ENCODE measurements around the gene CNTN5.

CNTN5 gene

GRCh38 chr11:100141201-100141600, 1120.5 kb downstream of the CNTN5 start:
- no peak for DNase-seq

- no peak for DNase-seq
Measured at GRCh38 chr11:100151944-100152343, 1131.2 kb downstream of the CNTN5 start.

GRCh38 chr11:100152766-100153165, 1132.0 kb downstream of the CNTN5 start:
- no peak for DNase-seq

- DNase-seq = no peak
Measured at GRCh38 chr11:100163471-100163870, 1142.7 kb downstream of the CNTN5 start.

- DNase-seq = no peak
Measured at GRCh38 chr11:100174881-100175280, 1154.1 kb downstream of the CNTN5 start.

- DNase-seq = no peak
Measured at GRCh38 chr11:100176456-100176855, 1155.7 kb downstream of the CNTN5 start.

- DNase-seq = no peak
Measured at GRCh38 chr11:100177651-100178050, 1156.9 kb downstream of the CNTN5 start.

GRCh38 chr11:100182350-100182749, 1161.6 kb downstream of the CNTN5 start:
- no peak for DNase-seq

- no peak for DNase-seq
Measured at GRCh38 chr11:100182927-100183326, 1162.2 kb downstream of the CNTN5 start.

GRCh38 chr11:100185588-100185987, 1164.8 kb downstream of the CNTN5 start:
- DNase-seq = no peak

GRCh38 chr11:100188137-100188783, 1167.5 kb downstream of the CNTN5 start:
- DNase-seq = no peak

- DNase-seq = no peak
Measured at GRCh38 chr11:100190395-100190794, 1169.6 kb downstream of the CNTN5 start.

- no peak for DNase-seq
Measured at GRCh38 chr11:100192181-100192580, 1171.4 kb downstream of the CNTN5 start.

GRCh38 chr11:100203789-100204188, 1183.0 kb downstream of the CNTN5 start:
- DNase-seq = no peak

- no peak for DNase-seq
Measured at GRCh38 chr11:100205926-100206325, 1185.2 kb downstream of the CNTN5 start.

GRCh38 chr11:100208207-100208606, 1187.5 kb downstream of the CNTN5 start:
- no peak for DNase-seq

- no peak for DNase-seq
Measured at GRCh38 chr11:100214791-100215190, 1194.0 kb downstream of the CNTN5 start.

GRCh38 chr11:100220801-100221200, 1200.1 kb downstream of the CNTN5 start:
- no peak for DNase-seq

- DNase-seq = no peak
Measured at GRCh38 chr11:100221791-100222190, 1201.0 kb downstream of the CNTN5 start.

GRCh38 chr11:100224541-100225034, 1203.8 kb downstream of the CNTN5 start:
- no peak for DNase-seq

GRCh38 chr11:100229086-100229485, 1208.3 kb downstream of the CNTN5 start:
- no peak for DNase-seq

- DNase-seq = no peak
Measured at GRCh38 chr11:100232006-100232405, 1211.3 kb downstream of the CNTN5 start.

- DNase-seq = no peak
Measured at GRCh38 chr11:100235085-100235484, 1214.3 kb downstream of the CNTN5 start.

- DNase-seq = no peak
Measured at GRCh38 chr11:100240025-100240539, 1219.3 kb downstream of the CNTN5 start.

GRCh38 chr11:100247704-100248103, 1227.0 kb downstream of the CNTN5 start:
- no peak for DNase-seq
